ENCODE data around the gene CYTH3.

Gene CYTH3

DNA sequence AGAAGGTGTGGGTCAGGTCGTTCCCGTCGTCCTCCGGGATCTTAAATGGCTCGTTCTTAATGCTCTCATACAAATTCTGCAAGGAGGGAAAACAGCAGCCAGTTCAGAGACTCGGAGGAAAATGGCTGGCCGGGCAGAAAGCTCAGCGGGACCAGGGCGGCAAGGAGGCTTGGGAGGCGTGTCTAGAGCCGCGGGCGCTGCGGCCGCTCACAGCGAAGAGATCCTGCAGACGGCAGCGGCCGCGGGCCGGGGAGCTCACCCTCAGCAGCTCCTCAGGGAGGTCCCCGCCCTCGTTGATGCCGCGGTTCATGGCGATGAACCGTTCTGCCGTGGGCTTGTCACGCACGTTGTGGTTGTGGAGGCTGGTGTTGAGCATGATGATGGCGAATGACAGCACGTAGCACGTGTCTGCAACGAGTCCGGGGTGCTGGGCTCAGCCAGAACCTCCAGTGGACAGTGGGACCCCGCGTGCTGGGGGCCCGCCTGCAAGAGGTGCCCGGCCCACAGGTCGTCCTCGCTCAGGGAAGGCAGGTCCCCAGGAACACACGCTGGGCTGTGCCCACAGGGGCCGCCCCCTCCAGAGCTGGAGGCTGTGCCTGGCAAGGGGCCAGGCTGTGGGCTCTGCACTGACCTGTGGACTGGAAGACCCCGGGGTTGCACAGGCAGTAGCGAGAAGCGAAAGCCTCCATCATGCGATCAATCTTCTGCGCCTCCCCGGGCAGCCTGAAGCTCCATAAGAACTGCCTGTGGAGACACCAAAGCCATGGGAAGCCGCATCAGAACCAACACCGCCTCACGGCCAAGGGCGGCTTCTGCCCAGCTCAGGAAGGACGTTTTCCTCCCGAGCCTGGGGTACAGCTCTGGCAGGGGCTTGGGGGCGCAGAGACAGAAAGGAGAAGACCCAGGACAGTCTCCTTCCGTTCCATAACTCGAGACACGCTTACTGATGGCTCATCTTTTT lies 101.6 kb downstream of the CYTH3 start:
- Histone ChIP-seq H3K4me1 (ENCODE audit: insufficient read depth, low read length) (peaks cover 12% of the 10 kb centered on the region; the same call in 1 of the 2 replicates), H3K36me3 (ENCODE audit: insufficient read depth, low read length) (no peaks in the 10 kb centered on the region), H3K9me3 (ENCODE audit: control insufficient read depth, insufficient read depth, low read length) (no peaks in the 10 kb centered on the region), H3K9ac (ENCODE audit: low read depth, low read length) (no peak overlapping the region)

DNA sequence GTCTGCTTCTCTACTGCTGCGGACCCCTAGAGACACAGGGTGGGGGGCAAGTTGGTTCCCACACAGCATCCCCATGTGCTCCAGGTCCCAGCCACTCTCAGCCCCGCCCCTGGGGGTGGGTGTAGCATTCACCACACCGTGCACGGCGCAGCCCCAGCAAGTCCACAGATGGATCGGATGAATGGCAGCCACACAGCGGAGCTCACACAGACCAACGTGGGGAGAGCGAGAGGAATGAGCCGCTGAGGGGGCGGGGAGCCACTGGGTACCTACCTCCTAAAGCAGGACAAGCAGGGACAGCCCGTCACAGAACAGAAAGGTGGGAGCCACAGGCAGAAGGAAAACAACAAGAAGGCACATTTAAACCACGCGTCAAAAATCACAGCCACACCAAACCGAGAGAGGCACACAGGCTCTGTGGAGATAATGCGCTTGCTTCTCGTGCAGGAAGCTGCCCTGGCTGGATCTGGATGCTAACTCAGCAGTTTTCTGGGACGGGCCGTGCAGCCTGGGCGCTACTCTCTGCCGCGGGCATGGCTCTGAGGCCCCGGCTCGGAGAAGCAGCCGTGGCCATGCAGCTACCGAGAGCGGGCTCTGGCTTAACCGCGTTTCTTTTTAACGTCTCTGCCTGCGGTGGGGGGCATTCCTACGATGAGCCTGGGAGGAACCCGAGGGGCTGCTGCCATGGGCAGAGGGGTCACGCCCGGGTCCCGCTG lies 102.5 kb downstream of the CYTH3 start:
- Histone ChIP-seq H3K9ac (ENCODE audit: low read depth, low read length) (no peak overlapping the region), H3K36me3 (ENCODE audit: insufficient read depth, low read length) (no peaks in the 10 kb centered on the region), H3K4me1 (ENCODE audit: insufficient read depth, low read length) (peaks cover 12% of the 10 kb centered on the region; the same call in 1 of the 2 replicates), H3K9me3 (ENCODE audit: control insufficient read depth, insufficient read depth, low read length) (no peaks in the 10 kb centered on the region)

DNA sequence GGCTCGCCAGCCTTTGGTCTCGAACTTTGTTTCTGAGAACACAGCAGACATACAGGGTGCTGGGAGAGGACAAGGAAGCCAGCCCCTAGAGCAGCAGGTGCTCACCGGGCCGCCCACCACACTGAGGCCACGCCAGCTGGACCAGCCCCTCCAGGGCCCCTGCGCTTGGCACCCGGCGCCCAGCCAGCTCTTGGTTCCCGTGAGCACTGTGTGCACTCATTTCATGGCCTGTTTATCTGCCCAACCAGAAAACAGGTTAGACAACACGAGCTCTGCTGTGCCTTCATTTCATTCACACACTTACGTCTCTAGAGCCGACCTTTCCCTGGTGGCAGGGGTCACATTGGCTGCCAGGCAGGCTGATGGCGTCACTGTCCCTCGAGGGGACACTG lies 104.0 kb downstream of the CYTH3 start:
- no peak overlapping the region for H3K9ac ChIP-seq (ENCODE audit: low read depth, low read length)
- peaks cover 12% of the 10 kb centered on the region; the same call in 1 of the 2 replicates for H3K4me1 ChIP-seq (ENCODE audit: insufficient read depth, low read length)
- no peaks in the 10 kb centered on the region for H3K9me3 ChIP-seq (ENCODE audit: control insufficient read depth, insufficient read depth, low read length)
- no peaks in the 10 kb centered on the region for H3K36me3 ChIP-seq (ENCODE audit: insufficient read depth, low read length)

DNA sequence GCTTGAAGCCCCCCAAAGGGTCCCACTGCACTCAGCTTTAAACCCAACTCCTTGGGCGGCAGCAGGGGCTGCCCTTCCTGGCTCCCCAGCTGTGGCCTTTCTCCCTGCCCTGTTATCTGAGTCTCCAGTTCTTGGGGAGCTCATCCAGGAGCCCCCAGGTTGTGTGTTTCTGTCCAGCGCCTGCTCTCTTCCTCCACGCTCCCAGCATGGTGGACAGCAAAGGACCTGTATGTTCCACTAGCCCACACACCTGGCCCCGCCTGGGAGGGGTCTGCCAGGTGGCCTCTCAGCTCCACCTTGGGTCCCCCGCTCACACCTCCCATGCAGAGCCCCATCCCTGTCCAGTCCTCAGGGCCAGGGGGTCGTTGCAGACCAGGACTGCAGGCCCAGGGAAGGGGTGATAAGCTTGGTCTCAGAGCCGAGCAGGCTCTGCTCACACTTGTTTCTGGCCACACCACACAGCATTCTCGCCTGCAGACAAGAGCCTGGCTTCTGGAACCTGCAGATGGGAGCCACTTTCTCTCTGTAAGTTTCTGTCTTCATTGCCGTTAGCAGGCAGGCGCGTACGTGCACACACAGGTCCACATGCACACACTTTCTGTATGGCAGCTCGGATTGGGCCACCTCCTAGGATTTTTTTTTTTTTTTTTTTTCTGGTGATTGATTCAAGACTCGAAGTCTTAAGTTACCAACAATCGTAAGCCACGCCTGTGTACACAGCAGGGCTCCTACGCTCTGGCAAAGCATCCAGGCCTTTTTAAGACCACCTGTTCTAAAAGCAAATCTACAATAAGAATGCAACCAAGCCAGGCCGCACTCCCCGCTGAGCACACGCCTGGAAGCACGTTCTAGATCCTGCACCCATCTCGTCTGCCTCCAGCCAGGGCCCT lies 104.6 kb downstream of the CYTH3 start:
- peaks cover 12% of the 10 kb centered on the region; the same call in 1 of the 2 replicates for H3K4me1 ChIP-seq (ENCODE audit: insufficient read depth, low read length)
- no peak overlapping the region for H3K9ac ChIP-seq (ENCODE audit: low read depth, low read length)
- H3K36me3 ChIP-seq (ENCODE audit: insufficient read depth, low read length) = no peaks in the 10 kb centered on the region
- no peaks in the 10 kb centered on the region for H3K9me3 ChIP-seq (ENCODE audit: control insufficient read depth, insufficient read depth, low read length)

DNA sequence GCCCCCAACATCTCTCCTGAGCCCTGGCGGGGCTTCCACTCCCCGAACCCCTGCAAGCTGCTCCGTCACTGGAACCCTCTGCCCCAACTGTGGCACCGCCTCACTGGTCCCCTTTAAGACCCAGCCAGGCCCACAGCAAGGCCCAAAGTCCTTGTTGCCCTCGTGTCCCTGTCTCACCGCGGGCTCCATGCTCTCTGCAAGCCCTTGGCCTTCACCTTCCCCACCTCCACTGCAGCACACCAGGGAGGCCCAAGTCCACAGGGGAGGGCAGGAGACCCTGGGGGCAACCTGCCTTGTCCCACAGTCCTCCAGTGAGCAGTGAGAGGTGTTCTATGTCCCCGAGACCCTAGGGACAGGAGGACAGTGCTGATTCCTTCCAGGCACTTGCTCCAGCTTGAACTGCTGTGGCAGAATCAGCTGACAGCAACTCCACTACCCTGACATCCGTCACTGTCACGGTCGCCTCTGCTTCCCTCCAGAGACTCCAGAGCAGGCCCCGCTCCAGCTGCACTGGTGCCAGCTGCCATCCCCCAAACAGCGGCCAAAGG lies 105.3 kb downstream of the CYTH3 start:
- H3K4me1 ChIP-seq (ENCODE audit: insufficient read depth, low read length) = peaks cover 8% of the 10 kb centered on the region; the same call in 1 of the 2 replicates
- H3K36me3 ChIP-seq (ENCODE audit: insufficient read depth, low read length) = no peaks in the 10 kb centered on the region
- H3K9me3 ChIP-seq (ENCODE audit: control insufficient read depth, insufficient read depth, low read length) = no peaks in the 10 kb centered on the region
- no peak overlapping the region for H3K9ac ChIP-seq (ENCODE audit: low read depth, low read length)

DNA sequence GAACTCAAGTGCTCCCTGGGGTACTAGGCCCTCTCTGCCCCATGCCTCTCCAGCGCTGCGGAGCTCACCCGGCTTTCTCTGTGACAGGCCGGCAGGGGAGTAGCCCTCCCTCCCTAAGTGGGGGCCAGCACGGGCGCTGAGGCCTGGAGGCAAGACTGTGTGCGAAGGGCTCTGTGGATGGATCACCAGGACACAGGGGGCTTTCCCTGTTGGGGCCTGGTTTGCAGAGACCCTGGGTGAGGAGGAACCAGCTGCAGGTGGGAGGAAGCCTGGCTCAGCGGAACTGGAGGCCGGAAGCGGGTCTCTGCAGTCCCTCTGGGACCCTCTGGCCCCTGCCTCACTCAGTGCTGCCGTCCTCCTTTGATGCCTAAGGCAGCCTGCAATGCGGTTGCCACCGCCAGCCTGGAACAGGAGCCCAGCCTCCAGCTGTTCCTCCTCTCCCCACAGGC lies 106.0 kb downstream of the CYTH3 start:
- Histone ChIP-seq H3K4me1 (ENCODE audit: insufficient read depth, low read length) (peaks cover 2% of the 10 kb centered on the region; the same call in 1 of the 2 replicates), H3K9ac (ENCODE audit: low read depth, low read length) (no peak overlapping the region), H3K9me3 (ENCODE audit: control insufficient read depth, insufficient read depth, low read length) (no peaks in the 10 kb centered on the region), H3K36me3 (ENCODE audit: insufficient read depth, low read length) (no peaks in the 10 kb centered on the region)

DNA sequence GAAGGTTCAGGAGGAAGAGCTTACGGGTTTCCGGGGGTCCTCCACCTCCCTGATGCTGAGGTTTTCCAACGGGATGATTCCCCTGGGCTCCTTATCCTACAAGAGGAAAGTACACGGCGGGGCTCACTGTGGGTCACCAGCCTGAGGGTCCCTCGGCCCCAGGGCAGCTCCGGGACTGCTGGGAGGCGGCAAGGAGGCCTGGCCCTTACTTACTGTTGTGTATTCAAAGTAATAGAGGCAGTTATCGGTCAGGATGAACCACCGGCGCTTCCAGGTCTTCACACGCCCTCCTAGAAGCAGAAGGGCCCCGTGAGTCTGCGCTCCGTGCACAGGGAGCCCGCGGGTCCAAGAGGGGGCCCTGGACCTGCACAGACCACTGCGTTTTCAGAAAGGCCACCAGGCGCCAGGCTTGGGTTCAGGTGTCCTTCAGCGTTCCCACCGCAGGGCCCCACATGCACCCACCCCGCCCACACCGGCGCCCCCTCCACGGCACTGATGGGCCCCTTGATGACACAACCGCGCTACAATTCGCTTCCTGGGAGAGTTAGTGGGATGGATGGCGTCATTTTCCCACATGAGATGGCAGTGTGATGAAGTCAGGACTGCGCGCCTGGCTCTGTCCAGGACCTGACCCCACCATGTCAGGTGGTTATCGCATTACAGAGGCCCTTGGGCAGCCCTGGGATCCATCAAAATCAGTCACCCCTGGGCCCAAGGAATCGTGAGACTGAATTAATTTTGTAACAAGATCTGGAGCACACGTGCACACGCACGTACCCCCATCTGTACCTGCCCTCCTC lies 106.7 kb downstream of the CYTH3 start:
- Histone ChIP-seq H3K36me3 (ENCODE audit: insufficient read depth, low read length) (no peaks in the 10 kb centered on the region), H3K4me1 (ENCODE audit: insufficient read depth, low read length) (no peaks in the 10 kb centered on the region), H3K9me3 (ENCODE audit: control insufficient read depth, insufficient read depth, low read length) (no peaks in the 10 kb centered on the region), H3K9ac (ENCODE audit: low read depth, low read length) (no peak overlapping the region)

DNA sequence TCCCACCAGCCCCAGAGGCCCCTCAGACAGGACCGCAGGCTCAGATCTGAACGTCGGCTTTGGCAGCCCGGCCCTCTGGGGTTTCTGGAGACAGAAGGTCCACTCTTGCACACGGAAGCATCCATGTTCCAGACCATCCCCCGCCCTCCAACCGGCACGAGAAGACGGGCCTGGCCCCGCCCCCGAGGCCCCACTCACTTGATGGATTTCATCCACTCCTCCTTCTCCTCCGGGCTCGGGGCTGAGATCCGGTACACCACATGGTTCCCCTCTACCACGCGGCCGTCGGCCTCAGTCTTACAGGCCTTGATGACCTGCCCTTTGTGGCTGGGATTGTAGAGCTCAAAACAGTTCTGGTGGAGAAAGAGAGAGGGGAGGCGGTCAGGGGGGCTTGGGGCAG lies 107.3 kb downstream of the CYTH3 start:
- no peaks in the 10 kb centered on the region for H3K9me3 ChIP-seq (ENCODE audit: control insufficient read depth, insufficient read depth, low read length)
- no peaks in the 10 kb centered on the region for H3K36me3 ChIP-seq (ENCODE audit: insufficient read depth, low read length)
- no peak overlapping the region for H3K9ac ChIP-seq (ENCODE audit: low read depth, low read length)
- no peaks in the 10 kb centered on the region for H3K4me1 ChIP-seq (ENCODE audit: insufficient read depth, low read length)

DNA sequence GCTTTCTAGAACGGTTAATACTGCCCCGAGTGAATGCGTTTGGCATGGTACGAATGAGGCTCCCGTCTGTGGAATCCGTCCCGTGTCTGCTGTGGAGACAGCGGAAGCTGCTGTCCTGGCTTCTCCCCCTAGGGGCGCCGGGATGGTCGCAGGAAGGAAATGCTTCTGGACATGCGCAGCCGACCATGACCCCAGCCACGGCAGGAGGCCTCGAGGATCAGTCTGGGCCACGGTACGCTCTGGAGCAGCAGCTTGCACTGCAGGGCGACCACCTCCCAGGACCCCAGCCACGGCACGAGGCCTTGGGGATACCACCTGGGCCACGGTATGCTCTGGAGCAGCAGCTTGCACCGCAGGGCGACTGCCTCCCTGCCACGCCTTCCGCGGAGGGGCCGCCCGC lies 107.9 kb downstream of the CYTH3 start:
- Histone ChIP-seq H3K9ac (ENCODE audit: low read depth, low read length) (no peak overlapping the region), H3K9me3 (ENCODE audit: control insufficient read depth, insufficient read depth, low read length) (no peaks in the 10 kb centered on the region), H3K36me3 (ENCODE audit: insufficient read depth, low read length) (no peaks in the 10 kb centered on the region), H3K4me1 (ENCODE audit: insufficient read depth, low read length) (no peaks in the 10 kb centered on the region)

DNA sequence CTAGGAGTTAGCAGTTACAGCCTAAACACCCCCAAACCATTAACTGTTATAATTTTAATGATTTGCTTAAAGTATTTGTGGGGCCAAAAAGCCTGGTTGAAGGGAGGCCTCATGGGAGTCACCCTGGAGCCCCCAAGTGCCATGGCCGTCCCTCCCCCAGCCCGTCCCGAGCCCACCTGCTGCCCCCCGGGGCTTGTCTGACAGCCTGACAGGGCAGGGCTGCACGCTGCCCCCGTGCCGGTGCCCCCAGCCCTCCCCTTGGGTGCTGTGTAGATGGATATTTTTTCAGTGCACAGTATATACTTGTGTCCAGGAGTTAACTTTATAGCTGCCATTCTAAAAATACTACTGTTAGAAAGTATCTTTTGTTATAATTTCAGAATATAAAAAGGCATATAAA lies 108.4 kb downstream of the CYTH3 start:
- H3K4me1 ChIP-seq (ENCODE audit: insufficient read depth, low read length) = no peaks in the 10 kb centered on the region
- H3K9me3 ChIP-seq (ENCODE audit: control insufficient read depth, insufficient read depth, low read length) = no peaks in the 10 kb centered on the region
- no peak overlapping the region for H3K9ac ChIP-seq (ENCODE audit: low read depth, low read length)
- no peaks in the 10 kb centered on the region for H3K36me3 ChIP-seq (ENCODE audit: insufficient read depth, low read length)

DNA sequence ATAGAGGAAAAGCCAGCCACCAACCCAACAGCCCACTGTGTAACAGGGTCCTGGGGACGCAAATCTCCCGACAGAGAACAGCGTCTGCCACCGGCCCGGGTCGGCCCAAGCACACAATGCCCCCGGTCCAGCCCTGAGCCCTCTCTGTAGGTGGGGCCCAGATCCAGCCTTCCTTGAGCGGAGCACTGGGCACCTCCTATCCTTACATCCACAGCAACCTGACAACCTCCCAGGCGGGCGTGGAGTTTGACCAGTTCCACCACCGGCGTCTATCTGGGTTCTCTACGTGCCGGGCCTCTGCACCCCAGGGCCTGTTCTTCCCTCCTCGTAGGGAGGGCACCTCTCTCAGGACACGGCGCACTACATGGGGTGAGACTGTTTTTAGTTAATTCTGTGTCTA lies 109.0 kb downstream of the CYTH3 start:
- Histone ChIP-seq H3K9ac (ENCODE audit: low read depth, low read length) (no peak overlapping the region), H3K9me3 (ENCODE audit: control insufficient read depth, insufficient read depth, low read length) (no peaks in the 10 kb centered on the region), H3K36me3 (ENCODE audit: insufficient read depth, low read length) (no peaks in the 10 kb centered on the region), H3K4me1 (ENCODE audit: insufficient read depth, low read length) (no peaks in the 10 kb centered on the region)

DNA sequence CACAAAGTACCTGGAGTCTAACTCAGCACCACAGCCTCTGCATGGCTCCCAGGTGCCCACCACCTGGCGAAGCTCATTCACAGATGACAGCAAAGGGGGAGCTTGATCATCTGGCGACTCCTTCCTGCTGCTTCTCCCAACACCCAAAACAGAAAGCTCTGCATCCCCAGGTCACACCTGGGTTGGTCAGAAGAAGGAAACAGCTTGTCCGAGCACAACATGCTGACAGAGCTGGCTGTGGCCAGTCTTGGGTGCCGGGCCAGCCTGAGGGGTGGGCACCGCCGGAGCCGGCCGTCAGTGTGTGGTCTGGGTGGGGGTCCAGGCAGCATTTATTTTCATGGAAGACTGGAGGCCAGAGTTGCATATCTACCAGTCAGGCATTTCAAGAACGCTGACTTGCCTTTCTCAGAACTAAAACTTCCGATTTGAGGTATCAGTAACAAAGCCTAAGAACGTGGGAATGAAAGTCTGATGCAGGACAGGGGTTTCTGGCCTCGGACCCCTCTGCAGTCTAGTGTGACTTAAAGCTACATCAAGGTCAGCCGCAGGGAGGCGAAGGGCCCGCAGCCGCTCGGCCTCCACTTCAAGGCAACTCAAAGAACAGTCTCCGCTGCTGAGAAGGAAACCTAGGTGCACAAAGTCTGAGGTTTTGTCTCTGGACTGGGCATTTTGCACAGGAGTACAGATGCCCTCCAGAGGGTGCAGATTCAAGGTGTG lies 109.6 kb downstream of the CYTH3 start:
- H3K36me3 ChIP-seq (ENCODE audit: insufficient read depth, low read length) = no peaks in the 10 kb centered on the region

DNA sequence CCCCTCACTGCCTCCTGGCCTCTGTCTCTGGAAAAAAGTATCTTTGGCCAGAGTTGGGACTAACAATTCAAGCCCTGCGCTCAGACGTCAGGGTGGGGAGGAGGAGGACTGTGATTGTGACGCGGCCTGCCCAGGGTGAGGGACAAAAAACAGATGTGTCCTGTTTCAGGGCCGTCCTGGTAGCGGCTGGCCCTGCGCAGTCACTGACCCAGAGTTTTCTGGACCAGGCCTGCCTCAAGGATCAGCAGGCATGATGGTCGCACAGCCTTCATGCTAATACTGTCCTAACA lies 110.1 kb downstream of the CYTH3 start:
- H3K36me3 ChIP-seq (ENCODE audit: insufficient read depth, low read length) = no peaks in the 10 kb centered on the region
- no peaks in the 10 kb centered on the region for H3K9me3 ChIP-seq (ENCODE audit: control insufficient read depth, insufficient read depth, low read length)
- H3K4me1 ChIP-seq (ENCODE audit: insufficient read depth, low read length) = no peaks in the 10 kb centered on the region
- no peak overlapping the region for H3K9ac ChIP-seq (ENCODE audit: low read depth, low read length)

More for the DNA sequence above, 109.6 kb downstream of the CYTH3 start:
- no peaks in the 10 kb centered on the region for H3K4me1 ChIP-seq (ENCODE audit: insufficient read depth, low read length)
- no peak overlapping the region for H3K9ac ChIP-seq (ENCODE audit: low read depth, low read length)
- H3K9me3 ChIP-seq (ENCODE audit: control insufficient read depth, insufficient read depth, low read length) = no peaks in the 10 kb centered on the region
